Occipital lobe (tissue), 2 donors: ENCODE data around the gene IPO9. TPM values are rescaled to one million over a fixed set of nuclear protein-coding genes. Genes with fewer than 3 reads are reported as not detected.
"Not testable (repeated sequence)": the region's sequence is repeated elsewhere in the genome, so short reads cannot be mapped to it uniquely, and the experiment has no call there.

Experiments
- DNase-seq: peaks from one replicate; lab custom pipeline; 2025; lab: John Stamatoyannopoulos, UW
- total RNA-seq: library from RNA; depleted of rRNA; stranded (reverse); fragments of >200 nt; gene quantifications from one replicate; pipeline ENCODE4 v1.2.3, GENCODE V29; 2014

The IPO9 gene
- total RNA-seq, 1 donor from 2014 or later, result 36.2 TPM

- no peak for DNase-seq
Measured at GRCh38 chr1:201848230-201848629, 19.3 kb downstream of the IPO9 start.

- DNase-seq, result no peak
Measured at GRCh38 chr1:201849372-201850052, 20.6 kb downstream of the IPO9 start.

- no peak for DNase-seq
Measured at GRCh38 chr1:201850053-201850397, 21.1 kb downstream of the IPO9 start.

- DNase-seq, result no peak
Measured at GRCh38 chr1:201851949-201852348, 23.0 kb downstream of the IPO9 start.

GRCh38 chr1:201856722-201857121, 27.8 kb downstream of the IPO9 start:
- not testable (repeated sequence) for DNase-seq

GRCh38 chr1:201859424-201859823, 30.5 kb downstream of the IPO9 start:
- no peak for DNase-seq

GRCh38 chr1:201861448-201861847, 32.5 kb downstream of the IPO9 start:
- no peak for DNase-seq

- no peak for DNase-seq
Measured at GRCh38 chr1:201870397-201870796, 41.4 kb downstream of the IPO9 start.

GRCh38 chr1:201874672-201875071, 45.7 kb downstream of the IPO9 start:
- DNase-seq, result no peak

- DNase-seq, result no peak
Measured at GRCh38 chr1:201876148-201876818, 47.3 kb downstream of the IPO9 start.

GRCh38 chr1:201877877-201878401, 49.0 kb downstream of the IPO9 start:
- DNase-seq, result no peak

- no peak for DNase-seq
Measured at GRCh38 chr1:201880928-201881571, 52.1 kb downstream of the IPO9 start.

GRCh38 chr1:201881617-201882016, 52.7 kb downstream of the IPO9 start:
- no peak for DNase-seq

GRCh38 chr1:201882665-201883132, 53.7 kb downstream of the IPO9 start:
- DNase-seq, result peak; percentile 47

GRCh38 chr1:201883266-201883665, 54.3 kb downstream of the IPO9 start:
- DNase-seq, result no peak

- no peak for DNase-seq
Measured at GRCh38 chr1:201883786-201884185, 54.8 kb downstream of the IPO9 start.

GRCh38 chr1:201884425-201884824, 55.5 kb downstream of the IPO9 start:
- DNase-seq, result no peak

GRCh38 chr1:201885531-201886075, 56.6 kb downstream of the IPO9 start:
- DNase-seq, result no peak

- DNase-seq, result no peak
Measured at GRCh38 chr1:201886103-201886885, 57.3 kb downstream of the IPO9 start.

GRCh38 chr1:201887116-201887866, 58.3 kb downstream of the IPO9 start:
- DNase-seq, result no peak
